Brain microvascular endothelial cell (primary cell): ENCODE results near the gene SERGEF.

Source experiments
- DNase-seq: peaks from one replicate; pipeline ENCODE4 v3.0.0-alpha.2; 2020
- H3K27ac ChIP-seq: fragments of 250-450 bp; sonication (Bioruptor Pico); 2 replicates; pipeline ENCODE4 v1.5.1; 2020; ENCODE audit warnings: mild to moderate bottlenecking, moderate library complexity
- H3K27me3 ChIP-seq: fragments of 250-450 bp; sonication (Bioruptor Pico); replicated peaks from 2 replicates; pipeline ENCODE4 v1.5.1; 2020; ENCODE audit warnings: mild to moderate bottlenecking
- H3K36me3 ChIP-seq: fragments of 250-450 bp; sonication (Bioruptor Pico); replicated peaks from 2 replicates; pipeline ENCODE4 v1.5.1; 2020; ENCODE audit warnings: mild to moderate bottlenecking
- H3K4me3 ChIP-seq: 2 replicates; pipeline ENCODE4 v1.5.1; 2011; ENCODE audit warnings: low read depth, mild to moderate bottlenecking, control low read depth, low read length, moderate library complexity
- CTCF ChIP-seq: IDR thresholded peaks from 2 replicates; pipeline ENCODE4 v1.5.1; 2011; ENCODE audit warnings: low read depth, mild to moderate bottlenecking, moderate library complexity, low read length, control low read depth, inconsistent platforms; ENCODE audit errors: missing control alignments
- in situ Hi-C: cut with HindIII; loops from 2 replicates; pipeline ENCODE4 v1.10.0; 2017; ENCODE audit warnings: low sequenced_read_pairs, low pct_ligation_motif_present

Gene SERGEF

GRCh38 chr11:17915500-17916143, 97.2 kb downstream of the SERGEF start:
- Histone ChIP-seq H3K4me3 (no peak overlapping the region), H3K36me3 (no peaks in the 10 kb centered on the region), H3K27ac (no peak overlapping the region), H3K27me3 (no peaks in the 10 kb centered on the region)
- no peak for TF ChIP-seq CTCF
- no peak for DNase-seq
- in situ Hi-C loops = no loop called here

GRCh38 chr11:17914957-17915356, 97.9 kb downstream of the SERGEF start:
- H3K27me3 ChIP-seq = no peaks in the 10 kb centered on the region
- in situ Hi-C loops = no loop called here
- no peak for TF ChIP-seq CTCF
- H3K36me3 ChIP-seq = no peaks in the 10 kb centered on the region
- H3K27ac ChIP-seq = no peak overlapping the region
- H3K4me3 ChIP-seq = no peak overlapping the region
- DNase-seq = no peak

GRCh38 chr11:17907046-17907445, 105.8 kb downstream of the SERGEF start:
- no peak overlapping the region for H3K27ac ChIP-seq
- TF ChIP-seq CTCF = no peak
- in situ Hi-C loops = no loop called here
- H3K36me3 ChIP-seq = no peaks in the 10 kb centered on the region
- H3K4me3 ChIP-seq = no peak overlapping the region
- no peaks in the 10 kb centered on the region for H3K27me3 ChIP-seq
- DNase-seq = no peak

- in situ Hi-C loops = no loop called here
- DNase-seq = no peak
- H3K36me3 ChIP-seq = no peaks in the 10 kb centered on the region
- no peaks in the 10 kb centered on the region for H3K27me3 ChIP-seq
- H3K27ac ChIP-seq = no peak overlapping the region
- H3K4me3 ChIP-seq = no peak overlapping the region
- TF ChIP-seq CTCF = peak; percentile 45
Observed at GRCh38 chr11:17906436-17906835, 106.4 kb downstream of the SERGEF start.

- TF ChIP-seq CTCF = no peak
- Histone ChIP-seq H3K4me3 (no peak overlapping the region), H3K36me3 (no peaks in the 10 kb centered on the region), H3K27me3 (no peaks in the 10 kb centered on the region), H3K27ac (no peak overlapping the region)
- in situ Hi-C loops = no loop called here
- DNase-seq = no peak
Observed at GRCh38 chr11:17905477-17905876, 107.4 kb downstream of the SERGEF start.

GRCh38 chr11:17901481-17901880, 111.4 kb downstream of the SERGEF start:
- no peak for DNase-seq
- in situ Hi-C loops = no loop called here
- no peak overlapping the region for H3K27ac ChIP-seq
- no peaks in the 10 kb centered on the region for H3K36me3 ChIP-seq
- H3K27me3 ChIP-seq = no peaks in the 10 kb centered on the region
- no peak for TF ChIP-seq CTCF
- no peak overlapping the region for H3K4me3 ChIP-seq
